CD4-positive, alpha-beta memory T cell (primary cell): Measurements from ENCODE around the gene GSK3B. TPM values are rescaled to one million over a fixed set of nuclear protein-coding genes. Genes with fewer than 3 reads are reported as not detected.

Experiments
- CTCF ChIA-PET: fragments of 350-600 bp; sonication (Branson Sonifier 250); formaldehyde crosslinking; loops from one replicate; lab custom pipeline; 2021; ENCODE audit warnings: inconsistent platforms; ENCODE audit not compliant: partially characterized antibody; lab: Charles Lee
- POLR2A ChIA-PET: fragments of 350-600 bp; sonication (Branson Sonifier 250); formaldehyde crosslinking; loops from one replicate; lab custom pipeline; 2021; ENCODE audit not compliant: partially characterized antibody; lab: Charles Lee
- DNase-seq, 5 donors: peaks; one replicate each; pipeline versions ENCODE4 v3.0.0 to v3.0.0-alpha.2; 2020 to 2022; ENCODE audit warnings: mixed read lengths in 1 of 5
- H3K27ac ChIP-seq: one replicate; pipeline ENCODE4 v1.7.0; 2013; ENCODE audit warnings: low read depth, low read length
- H3K27me3 ChIP-seq: 2 replicates; pipeline ENCODE4 v1.7.0; 2013; ENCODE audit warnings: mild to moderate bottlenecking, low read length, moderate library complexity; ENCODE audit not compliant: insufficient read depth
- H3K36me3 ChIP-seq: 2 replicates; pipeline ENCODE4 v1.7.0; 2013; ENCODE audit warnings: mild to moderate bottlenecking, low read length, moderate library complexity; ENCODE audit not compliant: insufficient read depth
- H3K4me1 ChIP-seq: 2 replicates; pipeline ENCODE4 v1.7.0; 2013; ENCODE audit warnings: mild to moderate bottlenecking, low read length, moderate library complexity; ENCODE audit not compliant: insufficient read depth
- H3K4me3 ChIP-seq, 2 donors: one replicate each; pipeline ENCODE4 v1.7.0; 2013; ENCODE audit warnings: low read length in 2 of 2, mild to moderate bottlenecking in 1 of 2
- H3K9me3 ChIP-seq, 2 donors: one replicate each; pipeline ENCODE4 v1.7.0; 2013; ENCODE audit warnings: low read length in 2 of 2, control low read depth in 1 of 2; ENCODE audit not compliant: control insufficient read depth in 1 of 2
- H3K27ac Mint-ChIP-seq, 7 donors: one replicate each; pipeline ENCODE4 v1.8.0; 2020 to 2021; ENCODE audit warnings: mixed read lengths in 7 of 7, mild to moderate bottlenecking in 6 of 7, inconsistent platforms in 3 of 7, moderate library complexity in 3 of 7
- H3K27me3 Mint-ChIP-seq, 2 donors: one replicate each; pipeline ENCODE4 v1.8.0; 2020 to 2021; ENCODE audit warnings: mixed read lengths in 2 of 2
- H3K36me3 Mint-ChIP-seq, 2 donors: one replicate each; pipeline ENCODE4 v1.8.0; 2020 to 2021; ENCODE audit warnings: mixed read lengths in 2 of 2, inconsistent platforms in 1 of 2, mild to moderate bottlenecking in 1 of 2
- H3K4me1 Mint-ChIP-seq, 4 donors: one replicate each; pipeline ENCODE4 v1.8.0; 2020 to 2021; ENCODE audit warnings: mixed read lengths in 4 of 4, mild to moderate bottlenecking in 1 of 4
- H3K4me3 Mint-ChIP-seq, 8 donors: one replicate each; pipeline ENCODE4 v1.8.0; 2020 to 2021; ENCODE audit warnings: mixed read lengths in 8 of 8, mild to moderate bottlenecking in 7 of 8, moderate library complexity in 6 of 8, inconsistent platforms in 3 of 8
- H3K9me3 Mint-ChIP-seq, 8 donors: one replicate each; pipeline ENCODE4 v1.8.0; 2020 to 2021; ENCODE audit warnings: mixed read lengths in 8 of 8, mild to moderate bottlenecking in 5 of 8, inconsistent platforms in 3 of 8, moderate library complexity in 1 of 8
- intact Hi-C: fragments of 100-400 bp; cut with micrococcal nuclease; formaldehyde crosslinking; loops from one replicate; pipeline ENCODE4 v1.15.1; 2023
- polyA plus RNA-seq, 2 donors: library from polyadenylated mRNA; unstranded; fragments of 300-500 nt; fragmentation: Illumina TruSeq; gene quantifications; one replicate each; pipeline ENCODE4 v1.2.3, GENCODE V29; 2021
- total RNA-seq, 2 experiments: library from RNA; stranded (reverse); gene quantifications; one replicate each; pipeline ENCODE4 v1.2.3, GENCODE V29; 2021

GSK3B gene
- total and polyA plus RNA-seq, 4 experiments from 2014 or later = 10.4 to 35.0 (median 25.5) TPM

DNA sequence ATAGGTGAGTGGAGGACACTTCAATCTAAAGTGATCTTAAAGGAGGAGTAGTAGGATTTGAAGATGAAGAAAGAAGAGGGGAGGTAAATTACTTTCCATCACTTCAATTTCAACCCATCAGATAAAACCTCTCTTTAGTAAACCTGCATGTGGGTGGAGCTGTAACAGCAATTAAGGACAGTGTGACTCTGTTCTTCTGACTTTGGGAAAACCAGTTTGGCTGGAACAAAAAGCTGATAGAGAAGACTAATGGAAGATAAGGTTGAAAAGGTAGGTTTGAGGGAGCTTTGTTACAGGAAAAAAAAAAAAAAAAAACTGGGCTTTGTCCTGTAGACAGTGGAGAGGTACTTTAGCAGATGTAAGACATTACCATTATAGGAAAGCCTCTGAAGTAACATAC, 4.5 kb upstream of the GSK3B start:
- Mint-ChIP-seq H3K27me3 (peaks cover 0 to 2% of the 10 kb centered on the region in 2 donors), H3K9me3 (peaks cover 0 to 4% (median 0%) of the 10 kb centered on the region in 8 donors), H3K4me1 (peaks cover 15 to 48% (median 25%) of the 10 kb centered on the region in 4 donors), H3K4me3 (no peak overlapping the region), H3K27ac (peak overlapping the region in 2 of 7 donors; percentile 23 to 31), H3K36me3 (peaks cover 12 to 15% of the 10 kb centered on the region in 2 donors)
- Histone ChIP-seq H3K27me3 (no peaks in the 10 kb centered on the region), H3K4me1 (peaks cover 16% of the 10 kb centered on the region), H3K9me3 (no peaks in the 10 kb centered on the region), H3K36me3 (no peaks in the 10 kb centered on the region), H3K4me3 (no peak overlapping the region), H3K27ac (no peak overlapping the region)
- ChIA-PET POLR2A (no interaction called here), CTCF (no interaction called here)
- intact Hi-C loops = loop anchor here (10.0 kb wide), 4 partner anchors 456 to 1736 kb away; partner anchors contain the start of genes EAF2, GOLGB1 and IQCB1
- no peak for DNase-seq

DNA sequence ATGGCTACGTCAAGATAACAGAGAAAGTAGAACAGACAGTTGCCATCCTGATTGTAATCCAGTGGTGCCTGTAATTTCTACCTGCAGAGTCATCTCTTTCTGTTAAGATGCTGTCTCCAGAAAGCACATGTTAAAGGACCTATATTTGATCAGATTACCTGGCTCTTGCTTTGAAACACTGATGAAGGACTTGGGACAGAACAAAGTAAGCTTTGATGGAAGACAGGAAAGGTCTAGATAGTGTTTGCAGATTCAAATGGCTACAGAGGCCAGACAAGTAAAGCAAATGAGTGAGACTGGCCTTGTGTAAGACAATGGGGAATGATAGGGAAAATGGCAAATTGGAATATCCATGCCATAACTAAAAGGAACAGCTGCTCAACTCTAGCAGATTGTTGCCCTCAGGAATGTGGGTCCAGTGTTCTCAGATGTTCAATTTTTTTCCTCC, 1.8 kb upstream of the GSK3B start:
- Mint-ChIP-seq H3K9me3 (peaks cover 0 to 4% (median 0%) of the 10 kb centered on the region in 8 donors), H3K27ac (peak overlapping the region in 1 of 7 donors; percentile 98), H3K36me3 (peaks cover 12 to 15% of the 10 kb centered on the region in 2 donors), H3K4me1 (peaks cover 15 to 43% (median 22%) of the 10 kb centered on the region in 4 donors), H3K27me3 (peaks cover 0 to 2% of the 10 kb centered on the region in 2 donors), H3K4me3 (peak overlapping the region in 1 of 8 donors; percentile 95)
- Histone ChIP-seq H3K4me1 (peaks cover 27% of the 10 kb centered on the region), H3K4me3 (peak overlapping the region; percentile 37 to 83), H3K27ac (peak overlapping the region; percentile 96), H3K27me3 (no peaks in the 10 kb centered on the region), H3K9me3 (no peaks in the 10 kb centered on the region), H3K36me3 (no peaks in the 10 kb centered on the region)
- intact Hi-C loops = loop anchor here (2.0 to 10.0 kb wide), 6 partner anchors 51 to 1739 kb away; partner anchors contain the start of genes EAF2, GOLGB1 and IQCB1
- ChIA-PET CTCF (interaction anchor here (1.6 to 2.1 kb wide), 5 partner anchors 48 to 321 kb away, joined by 3 to 8 read pairs (median 5); no protein-coding TSS in a partner anchor), POLR2A (interaction anchor here (0.6 to 3.2 kb wide), 20 partner anchors 8 to 647 kb away, joined by 3 to 47 read pairs (median 7); partner anchors contain the start of genes COX17, GTF2E1, LRRC58 and NDUFB4)
- no peak for DNase-seq

DNA sequence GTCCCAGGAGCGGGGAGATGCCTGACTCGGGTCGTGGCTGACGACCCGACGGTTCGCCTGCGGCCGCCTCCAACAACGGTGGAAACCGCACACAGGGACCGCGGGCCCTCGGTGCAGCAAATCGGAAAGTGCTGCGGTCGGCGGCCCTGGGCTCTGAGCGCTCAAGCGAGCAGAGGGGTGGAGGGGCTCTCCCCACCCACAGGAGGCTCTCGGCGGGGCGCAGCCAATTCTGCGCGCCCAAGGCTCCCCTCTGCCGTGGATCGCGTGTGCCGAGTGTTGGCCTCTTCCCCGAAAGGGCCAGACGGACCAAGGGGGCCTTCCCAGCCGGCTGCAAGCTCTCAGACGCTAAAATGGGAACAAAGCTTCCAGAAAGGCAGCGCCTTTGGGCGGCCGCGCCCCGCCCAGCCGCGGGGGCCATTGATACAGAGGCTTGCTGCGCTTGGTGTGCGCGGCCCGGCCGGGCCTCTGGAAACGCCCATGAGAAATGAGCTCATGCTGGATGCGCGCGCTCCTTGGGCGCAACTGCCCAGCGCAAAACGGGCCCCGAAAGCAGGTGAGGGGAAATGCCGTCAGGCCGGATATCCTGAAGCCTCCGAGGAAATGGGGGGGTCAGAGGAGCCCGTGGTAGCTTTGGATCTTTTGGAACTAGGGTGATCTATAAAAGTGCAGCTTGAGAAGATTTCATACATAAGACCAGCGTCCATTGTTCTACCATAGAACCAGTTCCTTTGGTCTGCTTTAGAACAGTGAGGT, 1.2 kb upstream of the GSK3B start:
- Histone ChIP-seq H3K4me3 (peak overlapping the region; percentile 37 to 83), H3K4me1 (peaks cover 33% of the 10 kb centered on the region), H3K27me3 (no peaks in the 10 kb centered on the region), H3K27ac (peak overlapping the region; percentile 96), H3K36me3 (no peaks in the 10 kb centered on the region), H3K9me3 (no peaks in the 10 kb centered on the region)
- Mint-ChIP-seq H3K27me3 (peaks cover 0 to 2% of the 10 kb centered on the region in 2 donors), H3K4me3 (peak overlapping the region in 1 of 8 donors; percentile 95), H3K27ac (peak overlapping the region in 1 of 7 donors; percentile 98), H3K4me1 (peaks cover 12 to 42% (median 21%) of the 10 kb centered on the region in 4 donors), H3K9me3 (peaks cover 0 to 4% (median 0%) of the 10 kb centered on the region in 8 donors), H3K36me3 (peaks cover 8 to 12% of the 10 kb centered on the region in 2 donors)
- DNase-seq = peak; percentile 85 to 94 (median 87)
- ChIA-PET POLR2A (interaction anchor here (0.6 to 3.2 kb wide), 26 partner anchors 9 to 854 kb away, joined by 3 to 47 read pairs (median 5); partner anchors contain the start of genes B4GALT4, COX17, GTF2E1 and LRRC58), CTCF (interaction anchor here (1.6 to 2.1 kb wide), 5 partner anchors 49 to 322 kb away, joined by 3 to 8 read pairs (median 5); no protein-coding TSS in a partner anchor)
- intact Hi-C loops = loop anchor here (2.0 to 10.0 kb wide), 6 partner anchors 51 to 1739 kb away; partner anchors contain the start of genes EAF2, GOLGB1 and IQCB1

DNA sequence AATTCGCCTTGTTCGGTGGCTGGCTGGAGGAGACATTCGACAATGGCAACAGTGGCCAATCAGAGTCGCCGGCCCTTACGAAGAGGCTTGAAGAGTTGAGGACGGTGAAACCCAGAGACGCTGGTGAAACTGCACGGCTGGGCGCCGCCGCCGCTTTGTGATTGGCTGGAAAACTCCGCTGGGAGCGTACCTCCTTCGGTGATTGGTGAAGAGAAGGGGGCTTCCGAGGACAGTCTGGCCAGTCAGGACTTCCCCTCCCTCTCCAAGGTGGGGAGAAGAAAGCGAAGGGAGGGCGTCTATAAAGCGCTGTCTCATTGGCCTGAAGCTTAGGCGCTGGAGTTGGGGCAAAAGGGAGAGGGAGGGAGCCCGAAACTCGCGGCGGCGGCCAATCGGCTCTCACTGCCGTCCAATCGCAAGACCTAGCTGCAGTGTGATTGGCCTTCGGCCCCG, 554 bp upstream of the GSK3B start:
- Histone ChIP-seq H3K4me1 (peaks cover 38% of the 10 kb centered on the region), H3K36me3 (no peaks in the 10 kb centered on the region), H3K9me3 (no peaks in the 10 kb centered on the region), H3K4me3 (peak overlapping the region; percentile 37 to 83), H3K27ac (peak overlapping the region; percentile 96), H3K27me3 (no peaks in the 10 kb centered on the region)
- CTCF ChIA-PET = interaction anchor here (1.6 to 2.1 kb wide), 5 partner anchors 49 to 322 kb away, joined by 3 to 8 read pairs (median 5); no protein-coding TSS in a partner anchor
- intact Hi-C loops = loop anchor here (1.0 to 10.0 kb wide), 16 partner anchors 52 to 1740 kb away; partner anchors contain the start of genes ARHGAP31, COX17, EAF2 and GOLGB1
- H3K9me3 Mint-ChIP-seq = peaks cover 0 to 4% (median 0%) of the 10 kb centered on the region in 8 donors
- H3K4me3 Mint-ChIP-seq = peak overlapping the region in 1 of 8 donors; percentile 95
- peaks cover 11 to 39% (median 20%) of the 10 kb centered on the region in 4 donors for H3K4me1 Mint-ChIP-seq
- POLR2A ChIA-PET = interaction anchor here (0.7 to 3.2 kb wide), 25 partner anchors 9 to 854 kb away, joined by 3 to 47 read pairs (median 5); partner anchors contain the start of genes B4GALT4, COX17, GTF2E1 and LRRC58
- DNase-seq = peak in 4 of 5 donors; percentile 100
- peaks cover 0 to 2% of the 10 kb centered on the region in 2 donors for H3K27me3 Mint-ChIP-seq
- H3K36me3 Mint-ChIP-seq = peaks cover 8 to 12% of the 10 kb centered on the region in 2 donors
- H3K27ac Mint-ChIP-seq = peak overlapping the region in 1 of 7 donors; percentile 98

DNA sequence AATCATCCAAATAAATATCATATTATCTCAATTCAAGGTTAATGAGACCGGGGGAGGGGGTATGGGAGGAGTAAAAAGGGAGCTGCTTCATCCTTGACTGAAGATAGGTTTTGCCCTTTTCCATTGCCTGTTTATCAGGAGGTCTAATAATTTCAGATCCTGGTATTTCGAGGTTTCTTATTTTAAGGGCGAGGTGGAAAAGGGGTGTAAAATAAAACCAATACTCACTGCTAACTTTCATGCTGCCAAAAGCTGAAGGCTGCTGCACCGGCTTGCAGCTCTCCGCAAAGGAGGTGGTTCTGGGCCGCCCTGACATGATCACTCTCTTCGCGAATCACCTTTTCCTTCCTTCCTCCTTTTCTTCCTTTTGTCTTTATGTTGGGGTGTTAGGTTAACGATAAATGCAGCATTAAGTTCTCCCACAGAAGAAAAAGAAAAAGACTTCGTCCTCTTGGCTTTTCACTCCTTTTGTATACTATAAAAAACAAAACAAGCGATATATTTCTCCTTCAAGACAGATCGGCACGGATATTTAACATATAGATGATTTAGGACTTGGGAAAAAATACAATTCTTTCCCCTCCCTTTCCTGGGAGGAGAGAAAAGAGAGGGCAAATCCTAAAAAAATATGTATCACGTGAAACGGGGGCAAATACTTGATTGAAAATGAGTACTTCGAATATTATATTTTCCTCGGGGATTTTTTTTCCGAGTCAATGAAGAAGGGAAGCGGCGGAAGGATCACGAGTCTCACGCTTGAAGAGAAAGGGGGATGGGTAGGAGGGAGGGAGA, 932 bp downstream of the GSK3B start:
- ChIA-PET CTCF (interaction anchor here (1.4 kb wide), 1 partner anchor 20 kb away, joined by 5 read pairs; no protein-coding TSS in a partner anchor), POLR2A (interaction anchor here (0.9 to 3.2 kb wide), 13 partner anchors 9 to 630 kb away, joined by 3 to 47 read pairs (median 5); partner anchors contain the start of genes LRRC58, NDUFB4 and TMEM39A)
- peaks cover 0 to 2% of the 10 kb centered on the region in 2 donors for H3K27me3 Mint-ChIP-seq
- Histone ChIP-seq H3K4me3 (peak overlapping the region; percentile 83 to 89), H3K4me1 (peaks cover 52% of the 10 kb centered on the region), H3K9me3 (no peaks in the 10 kb centered on the region), H3K27me3 (no peaks in the 10 kb centered on the region), H3K27ac (peak overlapping the region; percentile 96), H3K36me3 (no peaks in the 10 kb centered on the region)
- H3K4me1 Mint-ChIP-seq = peaks cover 17 to 41% (median 25%) of the 10 kb centered on the region in 4 donors
- peaks cover 7 to 12% of the 10 kb centered on the region in 2 donors for H3K36me3 Mint-ChIP-seq
- intact Hi-C loops = loop anchor here (5.0 to 10.0 kb wide), 7 partner anchors 181 to 1741 kb away; partner anchors contain the start of genes EAF2, GOLGB1, IQCB1 and NDUFB4
- DNase-seq = peak in 4 of 5 donors; percentile 20 to 35 (median 27)
- H3K9me3 Mint-ChIP-seq = peaks cover 0 to 4% (median 0%) of the 10 kb centered on the region in 8 donors
- H3K4me3 Mint-ChIP-seq = no peak overlapping the region
- H3K27ac Mint-ChIP-seq = no peak overlapping the region

DNA sequence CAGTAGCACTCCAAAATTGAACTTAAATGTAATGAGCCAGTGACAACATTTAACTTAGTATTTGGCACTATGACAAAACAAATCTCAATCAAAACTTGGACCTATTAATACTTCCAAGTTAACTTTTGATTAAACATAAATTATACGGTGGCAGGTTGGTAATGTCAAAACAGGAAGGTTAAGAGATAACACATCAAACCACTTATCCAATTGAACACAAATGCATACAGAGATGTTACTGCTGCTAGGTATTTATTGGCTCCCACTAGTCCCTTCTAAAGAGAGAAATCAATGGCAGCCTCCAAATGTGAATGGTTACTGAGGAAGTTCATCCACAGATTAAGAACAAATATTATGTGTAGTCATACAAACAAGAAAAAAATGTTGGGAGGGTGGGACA, 1.8 kb downstream of the GSK3B start:
- POLR2A ChIA-PET = interaction anchor here (1.9 kb wide), 1 partner anchor 9 kb away, joined by 16 read pairs; no protein-coding TSS in a partner anchor
- intact Hi-C loops = loop anchor here (5.0 to 10.0 kb wide), 7 partner anchors 180 to 1742 kb away; partner anchors contain the start of genes EAF2, GOLGB1, IQCB1 and NDUFB4

More for the DNA sequence above, 1.8 kb downstream of the GSK3B start:
- Histone ChIP-seq H3K4me3 (peak overlapping the region; percentile 83 to 89), H3K4me1 (peaks cover 54% of the 10 kb centered on the region), H3K27me3 (no peaks in the 10 kb centered on the region), H3K9me3 (no peaks in the 10 kb centered on the region), H3K36me3 (no peaks in the 10 kb centered on the region), H3K27ac (peak overlapping the region; percentile 35)
- Mint-ChIP-seq H3K27me3 (peaks cover 0 to 2% of the 10 kb centered on the region in 2 donors), H3K4me1 (peaks cover 18 to 39% (median 28%) of the 10 kb centered on the region in 4 donors), H3K9me3 (peaks cover 0 to 4% (median 0%) of the 10 kb centered on the region in 8 donors), H3K27ac (no peak overlapping the region), H3K4me3 (no peak overlapping the region), H3K36me3 (peaks cover 7 to 12% of the 10 kb centered on the region in 2 donors)
- CTCF ChIA-PET = interaction anchor here (1.4 kb wide), 1 partner anchor 256 kb away, joined by 3 read pairs; the partner anchor contains the start of gene LRRC58
- peak in 1 of 5 donors; percentile 12 for DNase-seq
